Measurements from ENCODE around the gene ST6GALNAC3.
"Not testable (repeated sequence)": the region's sequence is repeated elsewhere in the genome, so short reads cannot be mapped to it uniquely, and the experiment has no call there.

Gene ST6GALNAC3

DNA sequence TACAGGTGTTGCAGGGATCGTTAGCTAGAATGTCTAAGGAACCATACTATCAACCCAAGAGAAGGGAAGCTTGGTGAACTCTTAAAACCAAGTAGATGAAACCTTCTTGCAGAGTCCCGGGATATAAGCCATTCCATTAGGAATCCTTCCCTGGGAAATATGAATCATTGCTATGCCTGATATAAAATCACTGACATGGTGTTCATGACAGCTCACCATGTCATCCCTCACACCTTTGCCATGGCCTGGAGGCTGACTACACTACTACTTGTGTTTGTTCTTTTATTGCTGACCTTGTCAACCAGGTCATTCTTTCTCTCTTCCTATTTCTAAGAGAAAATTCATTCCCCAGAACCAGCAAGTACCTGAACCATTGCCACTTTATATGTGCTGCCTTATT lies 12.1 kb downstream of the ST6GALNAC3 start:
- TF ChIP-seq, protein P1, sequence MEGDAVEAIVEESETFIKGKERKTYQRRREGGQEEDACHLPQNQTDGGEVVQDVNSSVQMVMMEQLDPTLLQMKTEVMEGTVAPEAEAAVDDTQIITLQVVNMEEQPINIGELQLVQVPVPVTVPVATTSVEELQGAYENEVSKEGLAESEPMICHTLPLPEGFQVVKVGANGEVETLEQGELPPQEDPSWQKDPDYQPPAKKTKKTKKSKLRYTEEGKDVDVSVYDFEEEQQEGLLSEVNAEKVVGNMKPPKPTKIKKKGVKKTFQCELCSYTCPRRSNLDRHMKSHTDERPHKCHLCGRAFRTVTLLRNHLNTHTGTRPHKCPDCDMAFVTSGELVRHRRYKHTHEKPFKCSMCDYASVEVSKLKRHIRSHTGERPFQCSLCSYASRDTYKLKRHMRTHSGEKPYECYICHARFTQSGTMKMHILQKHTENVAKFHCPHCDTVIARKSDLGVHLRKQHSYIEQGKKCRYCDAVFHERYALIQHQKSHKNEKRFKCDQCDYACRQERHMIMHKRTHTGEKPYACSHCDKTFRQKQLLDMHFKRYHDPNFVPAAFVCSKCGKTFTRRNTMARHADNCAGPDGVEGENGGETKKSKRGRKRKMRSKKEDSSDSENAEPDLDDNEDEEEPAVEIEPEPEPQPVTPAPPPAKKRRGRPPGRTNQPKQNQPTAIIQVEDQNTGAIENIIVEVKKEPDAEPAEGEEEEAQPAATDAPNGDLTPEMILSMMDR (IDR thresholded peaks at IDR 0.05; ENCODE audit: borderline replicate concordance, control extremely low read depth, extremely low read depth, insufficient read depth, missing control alignments) = no peak
- no peak for DNase-seq (ENCODE audit: low spot score)
- in situ Hi-C loops (cut with MboI; ENCODE audit: low sequenced_read_pairs, unreplicated experiment) = no loop called here

GRCh38 chr1:76090283-76091203 lies 16.0 kb downstream of the ST6GALNAC3 start:
- DNase-seq (ENCODE audit: low spot score) = no peak
- in situ Hi-C loops (cut with MboI; ENCODE audit: low sequenced_read_pairs, unreplicated experiment) = no loop called here
- TF ChIP-seq, protein P1 (IDR thresholded peaks at IDR 0.05; ENCODE audit: borderline replicate concordance, control extremely low read depth, extremely low read depth, insufficient read depth, missing control alignments) = no peak

DNA sequence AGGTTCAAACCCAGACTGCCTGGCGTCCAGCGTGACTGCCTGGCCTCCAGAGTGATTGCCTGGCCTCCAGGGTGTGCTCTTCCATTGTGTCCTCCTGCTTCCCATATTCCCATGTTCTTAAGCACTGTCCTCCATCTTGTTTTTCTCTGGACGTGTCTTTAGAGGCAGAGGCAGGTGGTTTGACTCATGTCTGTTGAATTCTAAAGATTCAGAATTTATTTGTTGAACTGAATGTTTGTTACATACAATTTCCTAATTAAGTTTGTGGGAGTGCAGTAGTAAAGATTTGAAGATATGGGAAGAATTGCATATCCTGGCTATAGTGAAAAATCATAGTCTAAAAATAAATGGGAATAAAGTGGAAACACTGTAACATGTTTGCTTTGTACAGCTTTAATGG lies 18.3 kb downstream of the ST6GALNAC3 start:
- TF ChIP-seq, protein P1 (IDR thresholded peaks at IDR 0.05; ENCODE audit: borderline replicate concordance, control extremely low read depth, extremely low read depth, insufficient read depth, missing control alignments) = no peak
- in situ Hi-C loops (cut with MboI; ENCODE audit: low sequenced_read_pairs, unreplicated experiment) = no loop called here
- DNase-seq (ENCODE audit: low spot score) = no peak

GRCh38 chr1:76093522-76094312 lies 19.2 kb downstream of the ST6GALNAC3 start:
- TF ChIP-seq, protein P1 (IDR thresholded peaks at IDR 0.05; ENCODE audit: borderline replicate concordance, control extremely low read depth, extremely low read depth, insufficient read depth, missing control alignments) = no peak
- no peak for DNase-seq (ENCODE audit: low spot score)
- in situ Hi-C loops (cut with MboI; ENCODE audit: low sequenced_read_pairs, unreplicated experiment) = no loop called here

GRCh38 chr1:76095802-76096201 lies 21.3 kb downstream of the ST6GALNAC3 start:
- DNase-seq (ENCODE audit: low spot score) = no peak
- in situ Hi-C loops (cut with MboI; ENCODE audit: low sequenced_read_pairs, unreplicated experiment) = no loop called here
- TF ChIP-seq, protein P1 (IDR thresholded peaks at IDR 0.05; ENCODE audit: borderline replicate concordance, control extremely low read depth, extremely low read depth, insufficient read depth, missing control alignments) = no peak

- DNase-seq (ENCODE audit: low spot score); in situ Hi-C loops (cut with MboI; ENCODE audit: low sequenced_read_pairs, unreplicated experiment): not testable (repeated sequence)
Observed at GRCh38 chr1:76097064-76097463, 22.5 kb downstream of the ST6GALNAC3 start.

DNA sequence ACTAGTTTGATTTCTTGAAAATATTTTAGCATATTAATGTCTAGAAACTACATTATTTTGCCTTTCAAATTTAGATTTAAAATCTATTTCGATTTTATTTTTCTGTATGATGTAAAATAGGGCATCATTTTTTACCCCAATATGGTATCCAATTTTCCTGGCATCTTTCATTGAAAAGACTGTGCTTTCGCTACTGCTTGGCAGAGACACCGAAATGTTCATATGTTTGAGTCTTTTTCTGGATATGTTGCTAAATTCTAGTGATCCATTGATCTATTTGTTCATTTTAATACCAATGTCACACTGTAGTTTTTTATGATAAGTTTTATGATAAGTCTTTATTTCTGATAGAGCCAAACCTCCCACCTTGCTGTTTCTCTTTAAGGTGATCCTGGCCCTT lies 24.3 kb downstream of the ST6GALNAC3 start:
- DNase-seq (ENCODE audit: low spot score) = no peak
- in situ Hi-C loops (cut with MboI; ENCODE audit: low sequenced_read_pairs, unreplicated experiment) = no loop called here
- TF ChIP-seq, protein P1 (IDR thresholded peaks at IDR 0.05; ENCODE audit: borderline replicate concordance, control extremely low read depth, extremely low read depth, insufficient read depth, missing control alignments) = no peak
